Measurements from ENCODE around the gene TSPAN32.

- no peak for TF ChIP-seq CTCF (IDR thresholded peaks at IDR 0.05 in 2 of 3, conservative IDR thresholded peaks at IDR 0.05 in 1 of 3; ENCODE audit: control insufficient read depth in 2 of 3, extremely low read depth in 1 of 3, insufficient read depth in 1 of 3, low read depth in 3 of 3, low read length in 3 of 3)
- TF ChIP-seq POLR2A (IDR thresholded peaks at IDR 0.05; ENCODE audit: low read depth, low read length) = no peak
- TF ChIP-seq ZNF217 (IDR thresholded peaks at IDR 0.05) = no peak
- TF ChIP-seq RFX5 (IDR thresholded peaks at IDR 0.05; ENCODE audit: low read depth, low read length) = no peak
- TF ChIP-seq CHD1 (IDR thresholded peaks at IDR 0.05; ENCODE audit: low read depth, low read length) = no peak
- TF ChIP-seq PRDM15 (CRISPR knock-in tag; IDR thresholded peaks at IDR 0.05) = no peak
- no peak for TF ChIP-seq HDAC2 (IDR thresholded peaks at IDR 0.05)
- TF ChIP-seq TCF12 (IDR thresholded peaks at IDR 0.05; ENCODE audit: low read depth, low read length) = no peak
- no peak for TF ChIP-seq USF2 (IDR thresholded peaks at IDR 0.05; ENCODE audit: borderline replicate concordance, low read depth, low read length)
- TF ChIP-seq NR2C2 (IDR thresholded peaks at IDR 0.05; ENCODE audit: borderline replicate concordance, control insufficient read depth, insufficient read length, low read depth) = no peak
- no peak for TF ChIP-seq EP300 (IDR thresholded peaks at IDR 0.05; ENCODE audit: borderline replicate concordance in 1 of 2, control insufficient read depth in 1 of 2, low read depth in 2 of 2, low read length in 2 of 2)
- TF ChIP-seq EZH2 (IDR thresholded peaks at IDR 0.05; ENCODE audit: borderline replicate concordance, control insufficient read depth, low read depth, low read length) = no peak
Measured at GRCh38 chr11:2363130-2363529, 61.3 kb downstream of the TSPAN32 start.

Measured in GM12878 (cell line).